ENCODE measurements around the gene PTTG1IP2. TPM values are rescaled to one million over a fixed set of nuclear protein-coding genes. Genes with fewer than 3 reads are reported as not detected.
"Not testable (repeated sequence)": the region's sequence is repeated elsewhere in the genome, so short reads cannot be mapped to it uniquely, and the experiment has no call there.

PTTG1IP2 gene
- total RNA-seq, result not detected
- long read RNA-seq, result 0 reads

GRCh38 chr7:90469554-90469953 is at the start of gene PTTG1IP2:
Gene PTTG1IP2 (plus strand): TSS chr7:90469639. CDS start chr7:90469787, 148 bp downstream.
- intact Hi-C loops (cut with DNase I), result no loop called here
- ATAC-seq (no peak), DNase-seq (ENCODE audit: missing footprints) (no peak)

- ATAC-seq (peak; percentile 80), DNase-seq (ENCODE audit: missing footprints) (no peak)
- intact Hi-C loops (cut with DNase I), result loop anchor here (5.0 kb wide), 1 partner anchor 74 kb away; the partner anchor contains the start of gene GTPBP10
Observed at GRCh38 chr7:90421651-90422050, 47.8 kb upstream of the PTTG1IP2 start.

GRCh38 chr7:90424720-90425119 is 44.7 kb upstream of the PTTG1IP2 start:
- ATAC-seq (no peak), DNase-seq (ENCODE audit: missing footprints) (no peak)
- intact Hi-C loops (cut with DNase I), result loop anchor here (5.0 kb wide), 2 partner anchors 77 to 162 kb away; partner anchors contain the start of gene GTPBP10

GRCh38 chr7:90425376-90425775 is 44.1 kb upstream of the PTTG1IP2 start:
- ATAC-seq, result no peak

GRCh38 chr7:90430614-90431460 is 38.6 kb upstream of the PTTG1IP2 start:
- DNase-seq (ENCODE audit: missing footprints), result no peak
- ATAC-seq, result no peak
- intact Hi-C loops (cut with DNase I), result no loop called here

More at GRCh38 chr7:90425376-90425775, 44.1 kb upstream of the PTTG1IP2 start:
- no peak for DNase-seq (ENCODE audit: missing footprints)
- intact Hi-C loops (cut with DNase I), result loop anchor here (5.0 kb wide), 1 partner anchor 163 kb away; no protein-coding TSS in a partner anchor

GRCh38 chr7:90432752-90433151 is 36.7 kb upstream of the PTTG1IP2 start:
- ATAC-seq (no peak), DNase-seq (ENCODE audit: missing footprints) (peak; percentile 65)
- intact Hi-C loops (cut with DNase I), result no loop called here

GRCh38 chr7:90433221-90433620 is 36.2 kb upstream of the PTTG1IP2 start:
- intact Hi-C loops (cut with DNase I), result no loop called here
- DNase-seq (ENCODE audit: missing footprints) (no peak), ATAC-seq (no peak)

GRCh38 chr7:90445633-90446032 is 23.8 kb upstream of the PTTG1IP2 start:
- ATAC-seq (no peak), DNase-seq (ENCODE audit: missing footprints) (no peak)
- intact Hi-C loops (cut with DNase I), result no loop called here

- ATAC-seq, result no peak
- intact Hi-C loops (cut with DNase I), result no loop called here
- DNase-seq (ENCODE audit: missing footprints), result no peak
Observed at GRCh38 chr7:90446137-90446899, 23.1 kb upstream of the PTTG1IP2 start.

GRCh38 chr7:90453259-90453891 is 16.1 kb upstream of the PTTG1IP2 start:
- ATAC-seq, result no peak
- DNase-seq (ENCODE audit: missing footprints), result no peak
- intact Hi-C loops (cut with DNase I), result loop anchor here (10.0 kb wide), 1 partner anchor 381 kb away; no protein-coding TSS in a partner anchor

- intact Hi-C loops (cut with DNase I), result loop anchor here (10.0 kb wide), 1 partner anchor 381 kb away; no protein-coding TSS in a partner anchor
- no peak for ATAC-seq
- DNase-seq (ENCODE audit: missing footprints), result no peak
Observed at GRCh38 chr7:90453931-90454330, 15.5 kb upstream of the PTTG1IP2 start.

- ATAC-seq (peak; percentile 63), DNase-seq (ENCODE audit: missing footprints) (no peak)
- intact Hi-C loops (cut with DNase I), result loop anchor here (5.0 to 10.0 kb wide), 4 partner anchors 77 to 577 kb away; no protein-coding TSS in a partner anchor
Observed at GRCh38 chr7:90455163-90456030, 14.0 kb upstream of the PTTG1IP2 start.

- DNase-seq (ENCODE audit: missing footprints) (no peak), ATAC-seq (no peak)
- intact Hi-C loops (cut with DNase I), result loop anchor here (5.0 to 10.0 kb wide), 4 partner anchors 74 to 574 kb away; no protein-coding TSS in a partner anchor
Observed at GRCh38 chr7:90458104-90458503, 11.3 kb upstream of the PTTG1IP2 start.

GRCh38 chr7:90459888-90460287 is 9.6 kb upstream of the PTTG1IP2 start:
- DNase-seq (ENCODE audit: missing footprints) (no peak), ATAC-seq (no peak)
- intact Hi-C loops (cut with DNase I), result loop anchor here (5.0 to 10.0 kb wide), 4 partner anchors 72 to 572 kb away; no protein-coding TSS in a partner anchor

GRCh38 chr7:90461219-90461618 is 8.2 kb upstream of the PTTG1IP2 start:
- ATAC-seq (peak; percentile 34), DNase-seq (ENCODE audit: missing footprints) (no peak)
- intact Hi-C loops (cut with DNase I), result no loop called here

GRCh38 chr7:90463151-90463628 is 6.2 kb upstream of the PTTG1IP2 start:
- DNase-seq (ENCODE audit: missing footprints); intact Hi-C loops (cut with DNase I); ATAC-seq: not testable (repeated sequence)

- ATAC-seq, result no peak
- intact Hi-C loops (cut with DNase I), result no loop called here
- no peak for DNase-seq (ENCODE audit: missing footprints)
Observed at GRCh38 chr7:90465816-90466215, 3.6 kb upstream of the PTTG1IP2 start.

Measured in Right ventricle myocardium inferior (tissue), 1 donor.